Osteocyte (in vitro differentiated cells): ENCODE results near the gene MAP2K2. TPM values are rescaled to one million over a fixed set of nuclear protein-coding genes. Genes with fewer than 3 reads are reported as not detected.

Experiments used
- DNase-seq: peaks from one replicate; pipeline ENCODE4 v3.0.0; 2021; ENCODE audit warnings: mixed read lengths; ENCODE audit not compliant: unreplicated experiment; ENCODE audit errors: extremely low spot score
- H3K27ac Mint-ChIP-seq: one replicate; pipeline ENCODE4 v1.8.0; 2021; ENCODE audit warnings: mild to moderate bottlenecking, mixed read lengths; ENCODE audit not compliant: unreplicated experiment
- H3K27me3 Mint-ChIP-seq: one replicate; pipeline ENCODE4 v1.8.0; 2021; ENCODE audit warnings: mixed read lengths; ENCODE audit not compliant: unreplicated experiment
- H3K36me3 Mint-ChIP-seq: one replicate; pipeline ENCODE4 v1.8.0; 2021; ENCODE audit warnings: mixed read lengths; ENCODE audit not compliant: unreplicated experiment
- H3K4me1 Mint-ChIP-seq: one replicate; pipeline ENCODE4 v1.8.0; 2021; ENCODE audit warnings: mixed read lengths; ENCODE audit not compliant: unreplicated experiment
- H3K4me3 Mint-ChIP-seq: one replicate; pipeline ENCODE4 v1.8.0; 2021; ENCODE audit warnings: mild to moderate bottlenecking, moderate library complexity, mixed read lengths; ENCODE audit not compliant: unreplicated experiment
- H3K9me3 Mint-ChIP-seq: one replicate; pipeline ENCODE4 v1.8.0; 2021; ENCODE audit warnings: mixed read lengths; ENCODE audit not compliant: unreplicated experiment
- CTCF ChIP-seq: fragments of 200-600 bp; sonication (generic); IDR thresholded peaks from 2 replicates; pipeline ENCODE4 v1.5.0; 2021; ENCODE audit warnings: antibody characterized with exemption, mild to moderate bottlenecking, moderate library complexity
- total RNA-seq: library from RNA; stranded (reverse); gene quantifications from 2 replicates; pipeline ENCODE4 v1.2.1, GENCODE V29; 2021

MAP2K2 gene
- total RNA-seq, 1 donor from 2014 or later = 174 TPM

- Mint-ChIP-seq H3K27ac (no peak overlapping the region), H3K36me3 (peaks cover 7% of the 10 kb centered on the region), H3K4me3 (no peak overlapping the region), H3K9me3 (no peaks in the 10 kb centered on the region), H3K27me3 (no peaks in the 10 kb centered on the region), H3K4me1 (peaks cover 2% of the 10 kb centered on the region)
- no peak for TF ChIP-seq CTCF
- no peak for DNase-seq
These were observed 79.8 kb downstream of the MAP2K2 start for GRCh38 chr19:4043966-4044715.

- no peak overlapping the region for H3K27ac Mint-ChIP-seq
- H3K9me3 Mint-ChIP-seq = no peaks in the 10 kb centered on the region
- H3K27me3 Mint-ChIP-seq = no peaks in the 10 kb centered on the region
- H3K36me3 Mint-ChIP-seq = peaks cover 7% of the 10 kb centered on the region
- DNase-seq = no peak
- no peak overlapping the region for H3K4me3 Mint-ChIP-seq
- no peak for TF ChIP-seq CTCF
- H3K4me1 Mint-ChIP-seq = peaks cover 2% of the 10 kb centered on the region
These were observed 80.5 kb downstream of the MAP2K2 start for GRCh38 chr19:4043401-4043800.

GRCh38 chr19:4042731-4043082 is 81.2 kb downstream of the MAP2K2 start:
- H3K4me3 Mint-ChIP-seq = no peak overlapping the region
- no peak overlapping the region for H3K27ac Mint-ChIP-seq
- H3K4me1 Mint-ChIP-seq = peaks cover 2% of the 10 kb centered on the region
- H3K9me3 Mint-ChIP-seq = no peaks in the 10 kb centered on the region
- DNase-seq = no peak
- peaks cover 8% of the 10 kb centered on the region for H3K36me3 Mint-ChIP-seq
- no peaks in the 10 kb centered on the region for H3K27me3 Mint-ChIP-seq
- no peak for TF ChIP-seq CTCF

GRCh38 chr19:4042064-4042730 is 81.7 kb downstream of the MAP2K2 start:
- H3K9me3 Mint-ChIP-seq = no peaks in the 10 kb centered on the region
- H3K4me3 Mint-ChIP-seq = no peak overlapping the region
- DNase-seq = no peak
- peaks cover 2% of the 10 kb centered on the region for H3K4me1 Mint-ChIP-seq
- H3K36me3 Mint-ChIP-seq = peaks cover 8% of the 10 kb centered on the region
- H3K27me3 Mint-ChIP-seq = no peaks in the 10 kb centered on the region
- no peak for TF ChIP-seq CTCF
- no peak overlapping the region for H3K27ac Mint-ChIP-seq

Other genes starting within 250 kb of the MAP2K2 start
- not detected in 2 replicates for gene ATCAY, start 243.4 kb downstream of the MAP2K2 start, total RNA-seq
- gene NMRK2, start 191.1 kb downstream of the MAP2K2 start, total RNA-seq = not detected in 2 replicates
- gene DAPK3, start 153.0 kb downstream of the MAP2K2 start, total RNA-seq = 92.9 and 94.7 TPM in 2 replicates
- gene EEF2, start 138.7 kb downstream of the MAP2K2 start, total RNA-seq = 3,162 and 3,203 TPM in 2 replicates
- gene PIAS4, start 116.4 kb downstream of the MAP2K2 start, total RNA-seq = 28.8 and 29.4 TPM in 2 replicates
- gene ZBTB7A, start 57.2 kb downstream of the MAP2K2 start, total RNA-seq = 29.4 and 30.0 TPM in 2 replicates
- not detected in 2 replicates for gene CREB3L3, start 29.5 kb upstream of the MAP2K2 start, total RNA-seq
- 23.9 and 26.0 TPM in 2 replicates for gene SIRT6, start 58.4 kb upstream of the MAP2K2 start, total RNA-seq
- gene ANKRD24, start 58.6 kb upstream of the MAP2K2 start, total RNA-seq = 0.73 and 0.89 TPM in 2 replicates
- 1.0 and 1.6 TPM in 2 replicates for gene EBI3, start 105.4 kb upstream of the MAP2K2 start, total RNA-seq
- gene YJU2, start 123.0 kb upstream of the MAP2K2 start, total RNA-seq = 21.0 and 21.7 TPM in 2 replicates
- 0.21 TPM in 1 of 2 replicates, not detected in the other for gene SHD, start 155.1 kb upstream of the MAP2K2 start, total RNA-seq
- gene TMIGD2, start 178.3 kb upstream of the MAP2K2 start, total RNA-seq = not detected in 2 replicates
- gene FSD1, start 180.5 kb upstream of the MAP2K2 start, total RNA-seq = 13.3 and 15.6 TPM in 2 replicates
- 2.7 and 5.9 TPM in 2 replicates for gene STAP2, start 214.7 kb upstream of the MAP2K2 start, total RNA-seq
- 14.2 and 20.0 TPM in 2 replicates for gene MPND, start 219.4 kb upstream of the MAP2K2 start, total RNA-seq